Measurements from ENCODE around the gene RPL31.

DNA sequence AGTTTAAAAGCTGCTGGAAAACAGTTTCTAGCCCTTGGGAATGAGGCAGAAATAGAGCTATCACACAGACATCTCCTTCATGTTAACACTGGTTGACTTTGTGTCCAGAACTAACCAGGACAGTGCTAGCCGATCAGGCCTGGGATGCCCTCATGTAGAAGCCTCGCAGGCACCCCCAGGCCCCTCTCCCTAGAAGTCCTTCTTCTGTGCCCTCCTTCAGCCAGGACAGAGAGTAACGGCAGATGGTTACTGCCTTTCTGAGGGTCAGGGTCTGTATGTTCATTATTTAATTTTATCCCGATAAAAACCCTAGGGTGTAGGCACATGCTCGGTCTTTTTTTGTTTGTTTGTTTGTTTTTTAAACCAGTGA lies 10.7 kb upstream of the RPL31 start:
- TF ChIP-seq, protein P1, sequence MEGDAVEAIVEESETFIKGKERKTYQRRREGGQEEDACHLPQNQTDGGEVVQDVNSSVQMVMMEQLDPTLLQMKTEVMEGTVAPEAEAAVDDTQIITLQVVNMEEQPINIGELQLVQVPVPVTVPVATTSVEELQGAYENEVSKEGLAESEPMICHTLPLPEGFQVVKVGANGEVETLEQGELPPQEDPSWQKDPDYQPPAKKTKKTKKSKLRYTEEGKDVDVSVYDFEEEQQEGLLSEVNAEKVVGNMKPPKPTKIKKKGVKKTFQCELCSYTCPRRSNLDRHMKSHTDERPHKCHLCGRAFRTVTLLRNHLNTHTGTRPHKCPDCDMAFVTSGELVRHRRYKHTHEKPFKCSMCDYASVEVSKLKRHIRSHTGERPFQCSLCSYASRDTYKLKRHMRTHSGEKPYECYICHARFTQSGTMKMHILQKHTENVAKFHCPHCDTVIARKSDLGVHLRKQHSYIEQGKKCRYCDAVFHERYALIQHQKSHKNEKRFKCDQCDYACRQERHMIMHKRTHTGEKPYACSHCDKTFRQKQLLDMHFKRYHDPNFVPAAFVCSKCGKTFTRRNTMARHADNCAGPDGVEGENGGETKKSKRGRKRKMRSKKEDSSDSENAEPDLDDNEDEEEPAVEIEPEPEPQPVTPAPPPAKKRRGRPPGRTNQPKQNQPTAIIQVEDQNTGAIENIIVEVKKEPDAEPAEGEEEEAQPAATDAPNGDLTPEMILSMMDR (conservative IDR thresholded peaks at IDR 0.05 in 1 of 2, IDR thresholded peaks at IDR 0.05 in 1 of 2; ENCODE audit: low read depth in 1 of 2, low read length in 2 of 2), result no peak
- no peak for TF ChIP-seq EZH2 (IDR thresholded peaks at IDR 0.05; ENCODE audit: low read length, missing control alignments)

All from fibroblast of lung (primary cell).